ENCODE results near the gene PSMA8.

The PSMA8 gene

DNA sequence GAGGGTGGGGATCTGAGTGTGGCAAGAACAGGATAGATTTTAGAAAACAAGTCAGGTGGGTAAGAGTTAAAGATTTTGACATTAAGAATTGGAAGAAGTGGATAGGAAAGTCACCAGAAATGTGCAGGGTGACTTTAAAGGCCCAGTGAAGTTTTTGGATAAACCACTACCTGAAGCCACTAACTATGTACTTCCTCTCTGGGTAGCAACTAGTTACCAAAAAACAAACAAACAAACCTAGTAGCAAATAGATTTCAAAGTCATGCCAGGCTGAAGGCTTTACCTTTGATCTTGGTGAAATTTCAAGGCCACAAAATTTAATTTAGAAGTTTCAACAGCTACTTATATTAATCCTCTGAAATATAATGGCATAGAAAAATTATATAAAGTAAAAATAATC is 42.5 kb downstream of the PSMA8 start:
- H3K36me3 ChIP-seq = no peaks in the 10 kb centered on the region
- TF ChIP-seq CTCF (IDR thresholded peaks at IDR 0.05) = no peak
- no peak overlapping the region for H3K27ac ChIP-seq
- H3K9me3 ChIP-seq = no peaks in the 10 kb centered on the region
- H3K4me1 ChIP-seq (ENCODE audit: control insufficient read depth in 1 of 2, insufficient read depth in 1 of 2, low read depth in 1 of 2, low read length in 1 of 2) = no peaks in the 10 kb centered on the region
- no peak overlapping the region for H3K4me3 ChIP-seq (ENCODE audit: low read depth in 1 of 2, low read length in 1 of 2)
- no peaks in the 10 kb centered on the region for H3K27me3 ChIP-seq

GRCh38 chr18:26181343-26181826 is 47.7 kb downstream of the PSMA8 start:
- no peak overlapping the region for H3K27ac ChIP-seq
- H3K27me3 ChIP-seq = no peaks in the 10 kb centered on the region
- no peak overlapping the region for H3K4me3 ChIP-seq (ENCODE audit: low read depth in 1 of 2, low read length in 1 of 2)
- TF ChIP-seq CTCF (IDR thresholded peaks at IDR 0.05) = no peak
- H3K4me1 ChIP-seq (ENCODE audit: control insufficient read depth in 1 of 2, insufficient read depth in 1 of 2, low read depth in 1 of 2, low read length in 1 of 2) = no peaks in the 10 kb centered on the region
- H3K9me3 ChIP-seq = no peaks in the 10 kb centered on the region
- H3K36me3 ChIP-seq = no peaks in the 10 kb centered on the region

- Histone ChIP-seq H3K4me3 (ENCODE audit: low read depth in 1 of 2, low read length in 1 of 2) (no peak overlapping the region), H3K27me3 (no peaks in the 10 kb centered on the region), H3K9me3 (no peaks in the 10 kb centered on the region), H3K36me3 (no peaks in the 10 kb centered on the region), H3K27ac (no peak overlapping the region), H3K4me1 (ENCODE audit: control insufficient read depth in 1 of 2, insufficient read depth in 1 of 2, low read depth in 1 of 2, low read length in 1 of 2) (no peaks in the 10 kb centered on the region)
- no peak for TF ChIP-seq CTCF (IDR thresholded peaks at IDR 0.05)
Observed at GRCh38 chr18:26183395-26184112, 49.9 kb downstream of the PSMA8 start.

DNA sequence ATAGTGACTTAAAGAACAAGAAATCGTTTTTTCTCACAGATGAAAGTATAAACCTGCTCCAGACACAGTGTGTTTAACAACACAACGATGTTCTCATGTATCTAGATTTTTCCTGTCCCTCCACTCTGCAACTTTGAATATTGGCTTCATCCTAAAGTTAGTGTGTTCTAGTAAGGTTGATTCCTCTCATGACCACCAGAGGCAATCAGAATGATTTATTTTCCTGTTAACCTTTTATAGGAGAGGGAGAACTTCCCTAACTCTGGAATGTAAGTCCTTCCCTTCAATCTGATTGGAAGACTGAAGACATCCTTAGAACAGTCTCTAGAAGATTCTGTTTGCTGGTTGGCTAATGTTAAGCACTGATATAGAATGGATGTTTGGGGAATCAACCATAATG is 51.6 kb downstream of the PSMA8 start:
- TF ChIP-seq CTCF (IDR thresholded peaks at IDR 0.05) = no peak
- H3K4me3 ChIP-seq (ENCODE audit: low read depth in 1 of 2, low read length in 1 of 2) = no peak overlapping the region
- H3K27ac ChIP-seq = no peak overlapping the region
- no peaks in the 10 kb centered on the region for H3K36me3 ChIP-seq
- no peaks in the 10 kb centered on the region for H3K27me3 ChIP-seq
- H3K4me1 ChIP-seq (ENCODE audit: control insufficient read depth in 1 of 2, insufficient read depth in 1 of 2, low read depth in 1 of 2, low read length in 1 of 2) = no peaks in the 10 kb centered on the region
- no peaks in the 10 kb centered on the region for H3K9me3 ChIP-seq

DNA sequence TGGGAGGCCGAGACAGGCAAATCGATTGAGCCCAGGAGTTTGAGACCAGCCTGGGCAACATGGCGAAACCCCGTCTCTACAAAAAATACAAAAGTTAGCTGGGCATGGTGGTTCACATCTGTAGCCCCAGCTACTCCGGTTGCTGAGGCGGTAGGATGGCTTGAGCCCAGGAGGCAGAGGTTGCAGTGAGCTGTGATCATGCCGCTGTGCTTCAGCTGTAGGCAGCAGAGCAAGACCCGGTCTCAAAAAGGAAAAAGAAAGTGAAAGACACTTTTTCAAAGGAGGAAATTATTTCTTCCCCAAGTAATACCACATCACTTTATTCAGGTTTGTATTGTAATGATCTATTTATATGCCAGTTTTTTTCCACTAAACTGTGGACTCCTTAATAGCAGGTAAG is 56.8 kb downstream of the PSMA8 start:
- H3K27me3 ChIP-seq = no peaks in the 10 kb centered on the region
- no peak overlapping the region for H3K4me3 ChIP-seq (ENCODE audit: low read depth in 1 of 2, low read length in 1 of 2)
- H3K36me3 ChIP-seq = no peaks in the 10 kb centered on the region
- no peak overlapping the region for H3K27ac ChIP-seq
- H3K9me3 ChIP-seq = no peaks in the 10 kb centered on the region
- H3K4me1 ChIP-seq (ENCODE audit: control insufficient read depth in 1 of 2, insufficient read depth in 1 of 2, low read depth in 1 of 2, low read length in 1 of 2) = no peaks in the 10 kb centered on the region
- no peak for TF ChIP-seq CTCF (IDR thresholded peaks at IDR 0.05)

All from neutrophil (primary cell).